Activated B cell treated with CpG ODN at 0.5 μM for 24 hours (primary cell): Measurements from ENCODE around the gene AKT1S1. TPM values are rescaled to one million over a fixed set of nuclear protein-coding genes. Genes with fewer than 3 reads are reported as not detected.

Experiments
- ATAC-seq: fragments of 200-7000 bp; cut with Tn5 transposase; one replicate; pipeline ENCODE4 v1.10.0; 2021; ENCODE audit warnings: low read depth, mild to moderate bottlenecking, moderate library complexity
- CTCF ChIA-PET: fragments of 350-600 bp; sonication (Branson Sonifier 250); formaldehyde crosslinking; loops from one replicate; lab custom pipeline; 2021; ENCODE audit warnings: antibody characterized with exemption; lab: Charles Lee
- POLR2A ChIA-PET: fragments of 350-600 bp; sonication (Branson Sonifier 250); formaldehyde crosslinking; loops from one replicate; lab custom pipeline; 2021; ENCODE audit warnings: antibody characterized with exemption; lab: Charles Lee
- DNase-seq: peaks from one replicate; pipeline ENCODE4 v3.0.0; 2022
- H3K27ac Mint-ChIP-seq: one replicate; pipeline ENCODE4 v1.8.0; 2020; ENCODE audit warnings: mixed read lengths
- H3K27me3 Mint-ChIP-seq: one replicate; pipeline ENCODE4 v1.8.0; 2021; ENCODE audit warnings: mixed read lengths
- H3K36me3 Mint-ChIP-seq: one replicate; pipeline ENCODE4 v1.8.0; 2021; ENCODE audit warnings: low read depth, mixed read lengths
- H3K4me1 Mint-ChIP-seq: one replicate; pipeline ENCODE4 v1.8.0; 2021; ENCODE audit warnings: mixed read lengths
- H3K4me3 Mint-ChIP-seq: one replicate; pipeline ENCODE4 v1.8.0; 2020; ENCODE audit warnings: mild to moderate bottlenecking, mixed read lengths
- H3K9me3 Mint-ChIP-seq: one replicate; pipeline ENCODE4 v1.8.0; 2020; ENCODE audit warnings: mixed read lengths
- intact Hi-C: fragments of 100-400 bp; cut with micrococcal nuclease; formaldehyde crosslinking; loops from one replicate; pipeline ENCODE4 v1.15.1; 2024
- total RNA-seq: library from RNA; stranded (reverse); gene quantifications from 2 replicates; pipeline ENCODE4 v1.2.3, GENCODE V29; 2022
- TF ChIP-seq, protein P1 (sequence below): fragments of 200-600 bp; IDR thresholded peaks from one replicate; pipeline ENCODE4 v1.8.0; 2022; ENCODE audit warnings: antibody characterized with exemption, mild to moderate bottlenecking

The AKT1S1 gene
- total RNA-seq, 1 donor from 2014 or later, result 28.7 TPM

- H3K4me3 Mint-ChIP-seq, result peak overlapping the region; percentile 68
- DNase-seq (no peak), ATAC-seq (peak; percentile 80)
- H3K9me3 Mint-ChIP-seq, result no peaks in the 10 kb centered on the region
- no peaks in the 10 kb centered on the region for H3K27me3 Mint-ChIP-seq
- intact Hi-C loops, result loop anchor here (1.0 to 2.0 kb wide), 2 partner anchors 14 to 17 kb away; partner anchors contain the start of genes ATF5 and NUP62
- peaks cover 70% of the 10 kb centered on the region for H3K36me3 Mint-ChIP-seq
- ChIA-PET POLR2A (interaction anchor here (0.5 to 14.0 kb wide), 13 partner anchors 8 to 92 kb away, joined by 3 to 317 read pairs (median 7); partner anchors contain the start of genes AKT1S1, ATF5, IL4I1 and NUP62), CTCF (interaction anchor here (0.9 to 1.1 kb wide), 3 partner anchors 12 to 26 kb away, joined by 3 read pairs; no protein-coding TSS in a partner anchor)
- TF ChIP-seq, protein P1, sequence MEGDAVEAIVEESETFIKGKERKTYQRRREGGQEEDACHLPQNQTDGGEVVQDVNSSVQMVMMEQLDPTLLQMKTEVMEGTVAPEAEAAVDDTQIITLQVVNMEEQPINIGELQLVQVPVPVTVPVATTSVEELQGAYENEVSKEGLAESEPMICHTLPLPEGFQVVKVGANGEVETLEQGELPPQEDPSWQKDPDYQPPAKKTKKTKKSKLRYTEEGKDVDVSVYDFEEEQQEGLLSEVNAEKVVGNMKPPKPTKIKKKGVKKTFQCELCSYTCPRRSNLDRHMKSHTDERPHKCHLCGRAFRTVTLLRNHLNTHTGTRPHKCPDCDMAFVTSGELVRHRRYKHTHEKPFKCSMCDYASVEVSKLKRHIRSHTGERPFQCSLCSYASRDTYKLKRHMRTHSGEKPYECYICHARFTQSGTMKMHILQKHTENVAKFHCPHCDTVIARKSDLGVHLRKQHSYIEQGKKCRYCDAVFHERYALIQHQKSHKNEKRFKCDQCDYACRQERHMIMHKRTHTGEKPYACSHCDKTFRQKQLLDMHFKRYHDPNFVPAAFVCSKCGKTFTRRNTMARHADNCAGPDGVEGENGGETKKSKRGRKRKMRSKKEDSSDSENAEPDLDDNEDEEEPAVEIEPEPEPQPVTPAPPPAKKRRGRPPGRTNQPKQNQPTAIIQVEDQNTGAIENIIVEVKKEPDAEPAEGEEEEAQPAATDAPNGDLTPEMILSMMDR, result no peak
- H3K4me1 Mint-ChIP-seq, result peaks cover 76% of the 10 kb centered on the region
- peak overlapping the region; percentile 89 for H3K27ac Mint-ChIP-seq
Measured at GRCh38 chr19:49911381-49912145, 34.4 kb upstream of the AKT1S1 start.

GRCh38 chr19:49910179-49910578 lies 33.0 kb upstream of the AKT1S1 start:
- ChIA-PET CTCF (no interaction called here), POLR2A (interaction anchor here (0.6 to 14.0 kb wide), 7 partner anchors 8 to 44 kb away, joined by 3 to 317 read pairs (median 9); partner anchors contain the start of genes AKT1S1, ATF5, IL4I1 and NUP62)
- Mint-ChIP-seq H3K36me3 (peaks cover 66% of the 10 kb centered on the region), H3K4me3 (no peak overlapping the region), H3K9me3 (no peaks in the 10 kb centered on the region), H3K4me1 (peaks cover 81% of the 10 kb centered on the region), H3K27me3 (no peaks in the 10 kb centered on the region), H3K27ac (no peak overlapping the region)
- DNase-seq (no peak), ATAC-seq (no peak)
- intact Hi-C loops, result loop anchor here (2.0 kb wide), 1 partner anchor 19 kb away; the partner anchor contains the start of genes ATF5 and NUP62
- TF ChIP-seq, protein P1, result no peak

DNA sequence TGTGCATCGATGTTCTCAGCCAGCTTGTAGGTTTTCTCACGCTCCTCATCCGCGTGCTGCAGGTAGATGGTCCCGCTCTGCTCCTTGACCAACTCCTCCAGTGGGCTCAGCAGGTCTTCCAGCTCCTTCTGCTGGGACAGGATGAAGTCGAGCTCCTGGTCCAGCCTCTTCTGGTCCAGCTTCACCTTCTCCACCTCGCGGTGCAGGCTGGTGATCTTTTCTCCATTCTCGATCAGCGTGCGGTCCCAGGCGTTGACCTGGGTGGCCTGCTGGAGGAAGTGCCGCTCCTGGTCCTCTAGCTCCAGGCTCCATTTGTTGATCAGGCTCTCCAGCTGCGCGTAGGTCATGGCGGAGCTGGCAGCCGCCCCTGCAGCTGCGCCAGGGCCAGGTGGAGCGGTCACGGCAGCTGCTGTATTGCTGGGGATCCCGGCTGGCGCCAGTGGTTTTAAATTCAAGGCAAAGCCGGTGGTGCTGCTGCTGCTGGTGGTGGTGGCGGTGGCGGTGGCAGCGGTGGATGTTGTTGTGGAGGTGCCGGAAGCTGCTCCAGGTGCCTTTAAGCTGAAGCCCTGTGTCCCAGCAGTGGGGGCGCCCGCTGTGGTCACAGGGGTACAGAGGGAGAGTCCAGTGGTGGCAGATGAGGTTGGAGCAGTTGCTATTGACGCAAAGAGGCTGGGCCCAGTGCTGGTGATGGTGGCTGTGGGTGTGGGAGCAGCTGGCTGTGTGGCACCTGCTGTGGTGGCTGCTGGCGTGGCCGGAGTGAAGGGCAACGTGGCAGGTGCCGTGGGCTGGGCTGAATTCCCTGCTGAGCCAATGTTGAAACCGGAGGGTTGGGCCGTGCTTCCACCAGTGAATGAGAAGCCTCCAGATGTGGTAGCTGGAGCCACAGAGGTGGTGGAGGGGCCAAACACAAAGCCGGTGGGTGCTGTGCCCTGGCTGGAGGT lies 31.6 kb upstream of the AKT1S1 start:
- intact Hi-C loops, result no loop called here
- CTCF ChIA-PET, result no interaction called here
- POLR2A ChIA-PET, result interaction anchor here (0.5 to 14.0 kb wide), 7 partner anchors 9 to 39 kb away, joined by 3 to 317 read pairs (median 4); partner anchors contain the start of genes AKT1S1, ATF5, IL4I1 and NUP62
- peak overlapping the region; percentile 24 for H3K27ac Mint-ChIP-seq
- no peaks in the 10 kb centered on the region for H3K9me3 Mint-ChIP-seq
- peaks cover 83% of the 10 kb centered on the region for H3K4me1 Mint-ChIP-seq
- no peak overlapping the region for H3K4me3 Mint-ChIP-seq
- ATAC-seq, result no peak
- TF ChIP-seq, protein P1, result no peak
- no peak for DNase-seq
- H3K36me3 Mint-ChIP-seq, result peaks cover 54% of the 10 kb centered on the region
- no peaks in the 10 kb centered on the region for H3K27me3 Mint-ChIP-seq

DNA sequence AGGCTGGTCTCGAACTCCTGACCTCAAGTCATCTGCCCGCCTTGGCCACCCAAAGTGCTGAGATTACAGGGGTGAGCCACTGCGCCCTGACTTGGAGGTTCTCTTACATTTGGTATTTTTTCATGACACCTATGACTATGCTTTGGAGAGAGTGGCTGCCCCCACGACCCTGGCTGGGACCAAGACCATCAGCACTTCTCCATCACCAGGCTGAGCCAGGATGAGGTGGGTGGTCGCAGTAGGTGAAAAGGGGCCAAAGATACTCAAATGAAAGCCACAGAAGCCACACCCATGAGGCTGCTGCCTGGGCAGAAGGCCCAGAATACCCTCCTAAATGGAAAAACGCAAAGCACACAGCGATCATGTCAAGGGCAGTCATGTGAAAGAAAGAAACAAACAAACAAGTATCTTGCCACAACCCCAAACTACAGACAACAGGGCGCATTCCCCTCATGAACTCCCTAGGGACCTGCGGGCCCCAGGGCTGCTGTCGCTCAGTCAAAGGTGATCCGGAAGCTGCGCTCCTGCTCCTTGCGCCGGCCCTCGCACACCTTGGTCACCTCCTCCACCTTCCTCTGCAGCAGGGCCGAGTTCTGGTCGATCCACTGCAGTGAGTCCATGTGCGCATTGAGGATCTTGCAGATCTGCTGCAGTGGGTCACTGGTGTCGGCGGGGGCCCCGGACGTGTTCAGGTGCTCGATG lies 30.7 kb upstream of the AKT1S1 start:
- H3K36me3 Mint-ChIP-seq, result peaks cover 45% of the 10 kb centered on the region
- H3K4me3 Mint-ChIP-seq, result peak overlapping the region; percentile 42

More for the DNA sequence above, 30.7 kb upstream of the AKT1S1 start:
- no peak for DNase-seq
- peak; percentile 16 for ATAC-seq
- intact Hi-C loops, result no loop called here
- CTCF ChIA-PET, result interaction anchor here (4.6 kb wide), 1 partner anchor 9 kb away, joined by 16 read pairs; no protein-coding TSS in a partner anchor
- Mint-ChIP-seq H3K4me1 (peaks cover 81% of the 10 kb centered on the region), H3K27ac (peak overlapping the region; percentile 59), H3K27me3 (no peaks in the 10 kb centered on the region), H3K9me3 (no peaks in the 10 kb centered on the region)
- TF ChIP-seq, protein P1, result no peak
- POLR2A ChIA-PET, result interaction anchor here (0.5 to 14.0 kb wide), 11 partner anchors 9 to 1263 kb away, joined by 3 to 317 read pairs (median 15); partner anchors contain the start of genes AKT1S1, ATF5, IL4I1 and NUP62
